ENCODE results near the gene WFIKKN1. TPM values are rescaled to one million over a fixed set of nuclear protein-coding genes. Genes with fewer than 3 reads are reported as not detected.

The WFIKKN1 gene
- total and polyA plus RNA-seq, 10 donors: 0.15 to 1.8 (median 0.94) TPM

DNA sequence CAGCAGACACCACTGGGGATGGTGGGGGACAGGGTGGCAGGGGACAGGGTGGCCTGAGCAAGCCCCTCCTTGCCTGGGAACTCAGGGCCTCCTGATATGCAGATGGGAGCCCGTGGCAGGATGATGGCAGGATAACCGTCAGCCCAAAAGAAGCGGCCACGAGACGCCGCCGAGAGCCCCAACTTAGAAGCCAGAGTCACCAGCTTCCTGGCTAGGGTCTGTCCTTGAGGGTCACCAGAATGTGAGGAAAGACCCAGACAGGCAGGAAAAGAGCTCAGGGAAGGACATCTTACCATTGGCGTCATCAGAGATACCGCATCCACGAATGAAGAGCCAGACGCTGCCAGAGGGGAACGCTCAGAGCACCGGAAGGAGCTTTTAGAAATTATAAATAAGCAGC, 21.5 kb upstream of the WFIKKN1 start:
- Histone ChIP-seq H3K27me3 (replicated peaks in 1 of 7) (no peaks in the 10 kb centered on the region), H3K27ac (peak overlapping the region in 5 of 8 donors; percentile 9 to 60 (median 26)), H3K4me3 (no peak overlapping the region), H3K9me3 (peaks cover 0 to 10% (median 7%) of the 10 kb centered on the region in 8 donors), H3K36me3 (peaks cover 0 to 13% (median 0%) of the 10 kb centered on the region in 6 donors), H3K4me1 (peaks cover 0 to 27% (median 18%) of the 10 kb centered on the region in 6 donors)
- intact Hi-C loops (cut with DNase I; ENCODE audit: low total_unique reads): no loop called here
- no peak for TF ChIP-seq POLR2A (IDR thresholded peaks at IDR 0.05)
- TF ChIP-seq POLR2AphosphoS5 (IDR thresholded peaks at IDR 0.05): no peak
- 70 to 75% (median 74%) methylated on average over 13 of the region's 13 CpGs for WGBS, 5 donors
- DNase-seq: no peak

GRCh38 chr16:609984-610383, 20.8 kb upstream of the WFIKKN1 start:
- peaks cover 0 to 27% (median 18%) of the 10 kb centered on the region in 6 donors for H3K4me1 ChIP-seq
- H3K27me3 ChIP-seq (replicated peaks in 1 of 7): no peaks in the 10 kb centered on the region
- H3K27ac ChIP-seq: peak overlapping the region in 5 of 8 donors; percentile 9 to 60 (median 26)
- DNase-seq: no peak
- H3K36me3 ChIP-seq: peaks cover 0 to 13% (median 0%) of the 10 kb centered on the region in 6 donors
- intact Hi-C loops (cut with DNase I; ENCODE audit: low total_unique reads): no loop called here
- no peak overlapping the region for H3K4me3 ChIP-seq
- 80 to 94% (median 81%) methylated on average over 6 to 14 of the region's 14 CpGs for WGBS, 5 donors
- peaks cover 0 to 7% (median 5%) of the 10 kb centered on the region in 8 donors for H3K9me3 ChIP-seq
- TF ChIP-seq POLR2AphosphoS5 (IDR thresholded peaks at IDR 0.05): no peak
- TF ChIP-seq, protein P1, sequence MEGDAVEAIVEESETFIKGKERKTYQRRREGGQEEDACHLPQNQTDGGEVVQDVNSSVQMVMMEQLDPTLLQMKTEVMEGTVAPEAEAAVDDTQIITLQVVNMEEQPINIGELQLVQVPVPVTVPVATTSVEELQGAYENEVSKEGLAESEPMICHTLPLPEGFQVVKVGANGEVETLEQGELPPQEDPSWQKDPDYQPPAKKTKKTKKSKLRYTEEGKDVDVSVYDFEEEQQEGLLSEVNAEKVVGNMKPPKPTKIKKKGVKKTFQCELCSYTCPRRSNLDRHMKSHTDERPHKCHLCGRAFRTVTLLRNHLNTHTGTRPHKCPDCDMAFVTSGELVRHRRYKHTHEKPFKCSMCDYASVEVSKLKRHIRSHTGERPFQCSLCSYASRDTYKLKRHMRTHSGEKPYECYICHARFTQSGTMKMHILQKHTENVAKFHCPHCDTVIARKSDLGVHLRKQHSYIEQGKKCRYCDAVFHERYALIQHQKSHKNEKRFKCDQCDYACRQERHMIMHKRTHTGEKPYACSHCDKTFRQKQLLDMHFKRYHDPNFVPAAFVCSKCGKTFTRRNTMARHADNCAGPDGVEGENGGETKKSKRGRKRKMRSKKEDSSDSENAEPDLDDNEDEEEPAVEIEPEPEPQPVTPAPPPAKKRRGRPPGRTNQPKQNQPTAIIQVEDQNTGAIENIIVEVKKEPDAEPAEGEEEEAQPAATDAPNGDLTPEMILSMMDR (IDR thresholded peaks at IDR 0.05 in 8 of 11, conservative IDR thresholded peaks at IDR 0.05 in 3 of 11): no peak

- Histone ChIP-seq H3K4me1 (peaks cover 0 to 27% (median 18%) of the 10 kb centered on the region in 6 donors), H3K36me3 (peaks cover 0 to 6% (median 0%) of the 10 kb centered on the region in 6 donors), H3K27ac (peak overlapping the region in 1 of 8 donors; percentile 60), H3K9me3 (no peaks in the 10 kb centered on the region), H3K4me3 (no peak overlapping the region), H3K27me3 (replicated peaks in 1 of 7) (no peaks in the 10 kb centered on the region)
- DNase-seq: peak; percentile 86
- peak; percentile 7 to 62 (median 50) for TF ChIP-seq POLR2AphosphoS5 (IDR thresholded peaks at IDR 0.05)
- TF ChIP-seq, protein P1 (IDR thresholded peaks at IDR 0.05 in 8 of 11, conservative IDR thresholded peaks at IDR 0.05 in 3 of 11): peak; percentile 41 to 91 (median 75)
- no peak for TF ChIP-seq POLR2A (IDR thresholded peaks at IDR 0.05)
- intact Hi-C loops (cut with DNase I; ENCODE audit: low total_unique reads): no loop called here
- 71 to 83% (median 73%) methylated on average over 16 to 28 of the region's 28 CpGs for whole genome bisulfite sequencing, 5 donors
Measured at GRCh38 chr16:610513-611381, 20.0 kb upstream of the WFIKKN1 start.

DNA sequence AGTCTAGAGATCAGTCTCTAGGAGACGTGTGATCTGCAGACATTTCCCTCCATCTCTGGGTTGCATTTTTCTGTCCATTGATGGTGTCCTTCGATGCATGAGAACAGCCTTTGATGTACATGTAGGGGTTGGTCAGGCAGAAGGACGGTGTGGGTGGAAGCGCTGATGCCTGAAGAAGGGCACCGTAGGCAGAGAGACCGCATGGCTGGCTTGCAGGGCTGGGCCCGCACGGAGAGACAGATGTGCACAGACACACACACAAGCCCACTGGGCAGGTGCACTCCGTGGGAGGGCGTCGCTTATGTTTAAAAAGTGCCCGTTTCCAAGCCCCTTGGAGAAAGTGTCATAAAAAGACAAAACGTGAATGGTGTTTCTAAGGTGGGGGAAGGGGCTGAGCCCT, 15.7 kb upstream of the WFIKKN1 start:
- Histone ChIP-seq H3K36me3 (peaks cover 0 to 37% (median 5%) of the 10 kb centered on the region in 6 donors), H3K4me3 (no peak overlapping the region), H3K27ac (no peak overlapping the region), H3K4me1 (peaks cover 0 to 13% (median 9%) of the 10 kb centered on the region in 6 donors), H3K9me3 (no peaks in the 10 kb centered on the region), H3K27me3 (replicated peaks in 1 of 7) (no peaks in the 10 kb centered on the region)
- no peak for DNase-seq
- 76 to 88% (median 81%) methylated on average over 13 of the region's 13 CpGs for WGBS, 5 donors
- TF ChIP-seq POLR2A (IDR thresholded peaks at IDR 0.05) (no peak), POLR2AphosphoS5 (IDR thresholded peaks at IDR 0.05) (no peak)
- TF ChIP-seq, protein P1 (IDR thresholded peaks at IDR 0.05 in 8 of 11, conservative IDR thresholded peaks at IDR 0.05 in 3 of 11): no peak
- intact Hi-C loops (cut with DNase I; ENCODE audit: low total_unique reads): no loop called here

Data from spleen (tissue), 11 donors.